ENCODE measurements around the gene MYH15. TPM values are rescaled to one million over a fixed set of nuclear protein-coding genes. Genes with fewer than 3 reads are reported as not detected.

MYH15 gene
- total and polyA plus RNA-seq, 7 donors, result under 0.01 to 0.60 (median 0.31) TPM; not detected in 3

DNA sequence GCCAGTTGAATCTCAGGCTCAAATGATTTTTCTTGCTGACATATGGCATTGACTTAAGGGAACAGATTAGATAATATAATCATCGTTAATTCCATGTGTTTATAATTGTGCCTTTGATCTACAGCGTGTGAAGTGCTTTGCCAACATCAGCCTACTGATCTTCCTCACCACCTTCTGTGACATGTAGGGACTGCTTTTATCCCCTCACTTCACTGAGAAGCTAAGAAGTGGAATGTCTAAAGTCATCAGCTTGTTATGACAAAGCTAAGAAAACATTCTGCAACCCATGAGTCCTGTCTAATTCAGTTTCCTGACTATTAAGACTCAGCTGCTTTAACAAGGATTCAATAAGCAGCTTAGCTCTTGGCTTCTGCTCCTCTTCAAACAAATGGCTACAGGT is 106.0 kb downstream of the MYH15 start:
- intact Hi-C loops (cut with DNase I), result loop anchor here (10.0 kb wide), 1 partner anchor 460 kb away; no protein-coding TSS in a partner anchor
- Histone ChIP-seq H3K9me3 (no peaks in the 10 kb centered on the region), H3K4me3 (no peak overlapping the region), H3K4me1 (peaks cover 0 to 24% (median 9%) of the 10 kb centered on the region in 4 donors), H3K27ac (no peak overlapping the region), H3K36me3 (no peaks in the 10 kb centered on the region), H3K27me3 (no peaks in the 10 kb centered on the region)
- no peak for TF ChIP-seq EP300 (IDR thresholded peaks at IDR 0.05)
- no peak for TF ChIP-seq POLR2A (IDR thresholded peaks at IDR 0.05)
- no peak for TF ChIP-seq POLR2AphosphoS5 (IDR thresholded peaks at IDR 0.05)
- no peak for TF ChIP-seq CTCF (IDR thresholded peaks at IDR 0.05)
- DNase-seq, result no peak
- WGBS, 2 donors, result 7 to 44% methylated on average over 2 of the region's 2 CpGs

GRCh38 chr3:108403686-108404345 is 106.6 kb downstream of the MYH15 start:
- Histone ChIP-seq H3K4me3 (no peak overlapping the region), H3K9me3 (no peaks in the 10 kb centered on the region), H3K4me1 (peaks cover 0 to 24% (median 9%) of the 10 kb centered on the region in 4 donors), H3K36me3 (no peaks in the 10 kb centered on the region), H3K27ac (no peak overlapping the region), H3K27me3 (no peaks in the 10 kb centered on the region)
- 52 to 83% methylated on average over 4 of the region's 4 CpGs for whole genome bisulfite sequencing, 2 donors
- no peak for TF ChIP-seq EP300 (IDR thresholded peaks at IDR 0.05)
- no peak for TF ChIP-seq POLR2AphosphoS5 (IDR thresholded peaks at IDR 0.05)
- TF ChIP-seq CTCF (IDR thresholded peaks at IDR 0.05), result no peak
- no peak for TF ChIP-seq POLR2A (IDR thresholded peaks at IDR 0.05)
- DNase-seq, result no peak
- intact Hi-C loops (cut with DNase I), result loop anchor here (10.0 kb wide), 1 partner anchor 459 kb away; no protein-coding TSS in a partner anchor

DNA sequence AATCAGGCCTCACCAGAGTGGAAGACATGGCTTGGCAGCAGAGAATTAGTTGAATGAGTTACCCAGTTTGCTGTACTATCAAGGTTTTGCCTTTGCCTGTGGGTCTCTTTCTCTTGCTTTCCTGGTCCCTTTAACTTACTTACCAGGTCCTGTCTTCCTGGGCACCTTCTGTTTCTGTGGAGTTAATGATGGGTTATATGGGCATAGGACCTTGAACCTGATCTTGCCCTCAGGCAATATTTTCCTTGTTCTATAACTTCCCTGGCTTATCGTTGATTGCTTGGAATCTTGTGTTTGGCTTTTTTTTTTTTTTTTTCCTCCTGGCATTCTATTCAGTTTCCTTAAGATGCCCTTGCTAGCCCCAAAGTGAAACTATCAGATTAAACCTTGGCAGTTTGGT is 107.2 kb downstream of the MYH15 start:
- Histone ChIP-seq H3K4me3 (no peak overlapping the region), H3K9me3 (peaks cover 0 to 2% (median 0%) of the 10 kb centered on the region in 4 donors), H3K36me3 (no peaks in the 10 kb centered on the region), H3K27me3 (no peaks in the 10 kb centered on the region), H3K4me1 (peaks cover 0 to 24% (median 9%) of the 10 kb centered on the region in 4 donors), H3K27ac (no peak overlapping the region)
- WGBS, 2 donors, result 19 to 70% methylated on average over 1 of the region's 1 CpG
- intact Hi-C loops (cut with DNase I), result loop anchor here (10.0 kb wide), 1 partner anchor 458 kb away; no protein-coding TSS in a partner anchor
- no peak for TF ChIP-seq POLR2AphosphoS5 (IDR thresholded peaks at IDR 0.05)
- TF ChIP-seq CTCF (IDR thresholded peaks at IDR 0.05), result no peak
- no peak for TF ChIP-seq POLR2A (IDR thresholded peaks at IDR 0.05)
- no peak for TF ChIP-seq EP300 (IDR thresholded peaks at IDR 0.05)
- no peak for DNase-seq

DNA sequence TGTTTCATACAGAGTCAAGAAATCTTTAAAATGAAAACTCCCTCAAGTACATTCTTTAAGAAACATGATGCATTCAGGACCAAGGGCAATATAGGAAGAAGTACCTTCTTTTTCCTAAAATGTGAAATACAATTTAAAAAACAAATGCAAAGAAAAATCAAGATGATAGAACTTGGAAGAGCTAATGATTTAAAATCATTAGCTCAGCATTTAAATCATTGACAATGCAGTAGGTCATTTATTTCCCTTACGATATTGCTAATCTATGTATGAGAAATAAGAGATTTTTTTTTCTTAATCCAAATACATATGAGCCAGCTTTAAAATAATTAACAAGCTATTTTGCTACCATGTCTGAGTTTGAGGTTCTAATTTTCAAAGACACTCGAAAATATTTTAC is 108.6 kb downstream of the MYH15 start:
- no peak overlapping the region for H3K4me3 ChIP-seq
- no peak overlapping the region for H3K27ac ChIP-seq
- H3K4me1 ChIP-seq, result peaks cover 0 to 24% (median 9%) of the 10 kb centered on the region in 4 donors
- TF ChIP-seq POLR2AphosphoS5 (IDR thresholded peaks at IDR 0.05), result no peak
- TF ChIP-seq POLR2A (IDR thresholded peaks at IDR 0.05), result no peak
- no peak for TF ChIP-seq CTCF (IDR thresholded peaks at IDR 0.05)
- no peak for TF ChIP-seq EP300 (IDR thresholded peaks at IDR 0.05)
- WGBS, 2 donors, result 94 to 96% methylated on average over 2 of the region's 2 CpGs
- DNase-seq, result no peak
- H3K36me3 ChIP-seq, result no peaks in the 10 kb centered on the region
- no peaks in the 10 kb centered on the region for H3K27me3 ChIP-seq
- peaks cover 0 to 2% (median 0%) of the 10 kb centered on the region in 4 donors for H3K9me3 ChIP-seq
- intact Hi-C loops (cut with DNase I), result loop anchor here (10.0 kb wide), 1 partner anchor 457 kb away; no protein-coding TSS in a partner anchor
